Middle frontal gyrus (tissue), 1 donor: ENCODE data around the gene FAM53C.

Source experiments
- DNase-seq: peaks from one replicate; pipeline ENCODE4 v3.0.0-alpha.2; 2015; ENCODE audit warnings: low spot score; ENCODE audit errors: extremely low spot score

FAM53C gene

DNA sequence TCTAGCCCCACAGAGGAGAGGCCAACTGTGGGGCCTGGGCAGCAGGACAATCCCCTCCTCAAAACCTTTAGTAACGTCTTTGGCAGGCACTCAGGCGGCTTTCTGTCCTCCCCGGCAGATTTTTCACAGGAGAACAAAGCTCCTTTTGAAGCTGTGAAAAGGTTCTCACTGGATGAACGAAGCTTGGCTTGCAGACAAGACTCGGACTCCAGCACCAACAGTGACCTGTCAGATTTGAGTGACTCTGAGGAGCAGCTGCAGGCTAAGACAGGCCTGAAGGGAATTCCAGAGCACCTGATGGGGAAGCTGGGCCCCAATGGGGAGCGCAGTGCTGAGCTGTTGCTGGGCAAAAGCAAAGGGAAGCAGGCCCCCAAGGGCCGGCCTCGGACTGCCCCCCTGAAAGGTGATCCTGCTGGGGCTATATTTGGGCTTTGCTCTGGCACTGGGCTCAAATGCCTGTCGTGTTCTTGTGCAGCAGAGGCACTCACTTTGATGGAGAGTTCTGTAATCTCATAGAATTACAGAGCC is 53.9 kb downstream of the FAM53C start:
- DNase-seq = no peak
